Medulla oblongata (tissue), 1 donor: Measurements from ENCODE around the gene ZNF442.
"Not testable (repeated sequence)": the region's sequence is repeated elsewhere in the genome, so short reads cannot be mapped to it uniquely, and the experiment has no call there.

ENCODE experiments used
- DNase-seq: peaks from one replicate; pipeline ENCODE4 v3.0.0-alpha.2; 2015; ENCODE audit errors: extremely low spot score

ZNF442 gene

GRCh38 chr19:12330340-12330739 lies 35.1 kb downstream of the ZNF442 start:
- no peak for DNase-seq

- DNase-seq, result no peak
These were observed 39.8 kb downstream of the ZNF442 start for GRCh38 chr19:12325690-12326089.

- DNase-seq, result no peak
These were observed 46.6 kb downstream of the ZNF442 start for GRCh38 chr19:12318782-12319413.

GRCh38 chr19:12314553-12314952 lies 50.9 kb downstream of the ZNF442 start:
- DNase-seq, result no peak

- DNase-seq, result not testable (repeated sequence)
These were observed 56.6 kb downstream of the ZNF442 start for GRCh38 chr19:12308891-12309290.
